Kidney (tissue), 14 donors: ENCODE data around the gene MACROD2. TPM values are rescaled to one million over a fixed set of nuclear protein-coding genes. Genes with fewer than 3 reads are reported as not detected.

Experiments
- DNase-seq, 5 donors: peaks; one replicate each; pipeline ENCODE4 v3.0.0-alpha.2; 2013 to 2020
- FAIRE-seq: peaks from 2 replicates; lab custom pipeline; 2012; peaks lifted over from hg19 to GRCh38; lab: Jason Lieb, UNC
- H3K27ac ChIP-seq, 2 donors: one replicate each; pipeline ENCODE4 v1.7.0; 2013; ENCODE audit warnings: low read depth in 2 of 2, low read length in 2 of 2, inconsistent platforms in 1 of 2
- H3K27me3 ChIP-seq: one replicate; pipeline ENCODE4 v1.7.1; 2013; ENCODE audit warnings: low read length, inconsistent platforms; ENCODE audit not compliant: control insufficient read depth, insufficient read depth
- H3K36me3 ChIP-seq, 3 donors: one replicate each; pipeline versions ENCODE4 v1.7.0 to v1.7.1; 2013; ENCODE audit warnings: low read length in 3 of 3, control low read depth in 1 of 3, inconsistent platforms in 1 of 3; ENCODE audit not compliant: insufficient read depth in 3 of 3, control insufficient read depth in 2 of 3
- H3K4me1 ChIP-seq, 3 donors: one replicate each; pipeline versions ENCODE4 v1.7.0 to v1.7.1; 2013; ENCODE audit warnings: low read length in 3 of 3, inconsistent platforms in 1 of 3, low read depth in 1 of 3; ENCODE audit not compliant: control insufficient read depth in 2 of 3, insufficient read depth in 2 of 3
- H3K4me3 ChIP-seq, 3 donors: one replicate each; pipeline versions ENCODE4 v1.7.0 to v1.8.1; 2013; ENCODE audit warnings: low read length in 3 of 3, control low read depth in 1 of 3, inconsistent platforms in 1 of 3
- H3K9ac ChIP-seq, 3 donors: one replicate each; pipeline versions ENCODE4 v1.7.0 to v1.7.1; 2013; ENCODE audit warnings: low read length in 3 of 3, control low read depth in 1 of 3, inconsistent platforms in 1 of 3
- H3K9me3 ChIP-seq, 3 donors: one replicate each; pipeline versions ENCODE4 v1.7.0 to v1.7.1; 2013; ENCODE audit warnings: low read length in 3 of 3, control low read depth in 1 of 3, inconsistent platforms in 1 of 3; ENCODE audit not compliant: control insufficient read depth in 2 of 3, insufficient read depth in 1 of 3
- CTCF ChIP-seq: IDR thresholded peaks from 3 replicates; pipeline ENCODE4 v1.5.1; 2012; ENCODE audit warnings: mild to moderate bottlenecking, moderate library complexity, borderline replicate concordance; ENCODE audit not compliant: insufficient read depth; ENCODE audit errors: extremely low read depth
- intact Hi-C: fragments of 100-400 bp; cut with DNase I; formaldehyde crosslinking; loops from one replicate; pipeline ENCODE4 v1.11.1; 2022
- polyA plus RNA-seq: library from polyadenylated mRNA; stranded (reverse); fragments of 350-450 nt; fragmentation: Illumina TruSeq; extraction: RNeasy Lipid Tissue Mini Kit (QIAGEN cat#74804); gene quantifications from one replicate; pipeline ENCODE4 v1.2.3, GENCODE V29; 2014; ENCODE audit warnings: low read depth, low replicate concordance; ENCODE audit not compliant: insufficient read depth
- total RNA-seq: library from RNA; stranded (reverse); fragmentation: NEBNext Ultra II Directional; extraction: Animal tissue kit (Norgen Biotek cat#: 25700); gene quantifications from one replicate; pipeline ENCODE4 v1.2.1, GENCODE V29; 2021
- donor health status: control.
- donor health status: control.
- donor health status: control.
- donor health status: control.
- donor health status: control.
- donor health status: DM: yes; HTN: yes; CAD: no.
- donor health status: Normal renal cell carcinoma (clear cell type).

MACROD2 gene
- total and polyA plus RNA-seq, 2 donors from 2014 or later: 3.0 to 10.0 TPM

- H3K4me1 ChIP-seq: no peaks in the 10 kb centered on the region
- no peaks in the 10 kb centered on the region for H3K9me3 ChIP-seq
- no peak overlapping the region for H3K4me3 ChIP-seq
- H3K27me3 ChIP-seq: no peaks in the 10 kb centered on the region
- DNase-seq (no peak), FAIRE-seq (no peak)
- no peak overlapping the region for H3K9ac ChIP-seq
- no peaks in the 10 kb centered on the region for H3K36me3 ChIP-seq
- TF ChIP-seq CTCF: no peak
- intact Hi-C loops: no loop called here
- H3K27ac ChIP-seq: no peak overlapping the region
Observed at GRCh38 chr20:15834857-15835256, 1839.5 kb downstream of the MACROD2 start.

GRCh38 chr20:15835811-15836210 lies 1840.5 kb downstream of the MACROD2 start:
- FAIRE-seq: no peak
- Histone ChIP-seq H3K4me3 (no peak overlapping the region), H3K9me3 (no peaks in the 10 kb centered on the region), H3K27ac (no peak overlapping the region), H3K36me3 (no peaks in the 10 kb centered on the region), H3K4me1 (no peaks in the 10 kb centered on the region), H3K27me3 (no peaks in the 10 kb centered on the region), H3K9ac (no peak overlapping the region)
- DNase-seq: no peak
- intact Hi-C loops: no loop called here
- TF ChIP-seq CTCF: no peak

GRCh38 chr20:15836634-15837033 lies 1841.3 kb downstream of the MACROD2 start:
- H3K4me1 ChIP-seq: no peaks in the 10 kb centered on the region
- H3K27me3 ChIP-seq: no peaks in the 10 kb centered on the region
- DNase-seq: no peak
- no peak overlapping the region for H3K27ac ChIP-seq
- no peaks in the 10 kb centered on the region for H3K9me3 ChIP-seq
- no peak overlapping the region for H3K9ac ChIP-seq
- H3K36me3 ChIP-seq: no peaks in the 10 kb centered on the region
- no peak for FAIRE-seq
- intact Hi-C loops: no loop called here
- no peak overlapping the region for H3K4me3 ChIP-seq
- TF ChIP-seq CTCF: no peak

GRCh38 chr20:15837563-15837962 lies 1842.2 kb downstream of the MACROD2 start:
- FAIRE-seq: no peak
- no peaks in the 10 kb centered on the region for H3K4me1 ChIP-seq
- no peak for TF ChIP-seq CTCF
- no peaks in the 10 kb centered on the region for H3K36me3 ChIP-seq
- intact Hi-C loops: no loop called here
- no peak overlapping the region for H3K4me3 ChIP-seq
- no peaks in the 10 kb centered on the region for H3K9me3 ChIP-seq
- H3K27me3 ChIP-seq: no peaks in the 10 kb centered on the region
- no peak overlapping the region for H3K27ac ChIP-seq
- H3K9ac ChIP-seq: no peak overlapping the region
- DNase-seq: no peak
